Stomach (tissue), 9 donors: ENCODE measurements around the gene MICAL2. TPM values are rescaled to one million over a fixed set of nuclear protein-coding genes. Genes with fewer than 3 reads are reported as not detected.

Experiments
- DNase-seq, 2 donors: peaks; one replicate each; pipeline versions ENCODE4 v3.0.0 to v3.0.0-alpha.2; 2013 to 2019
- H3K27ac ChIP-seq, 5 donors: fragments of 200-600 bp in 4 of 5; sonication (generic) in 4 of 5; one replicate each; pipeline ENCODE4 v1.5.1; 2013 to 2019; ENCODE audit warnings: mild to moderate bottlenecking in 1 of 5, moderate library complexity in 1 of 5
- H3K27me3 ChIP-seq, 3 donors: fragments of 200-600 bp; sonication (generic); one replicate each; pipeline ENCODE4 v1.5.1; 2017 to 2019; ENCODE audit warnings: mixed run types in 1 of 3
- H3K36me3 ChIP-seq, 4 donors: fragments of 200-600 bp; sonication (generic); 1 replicate in 3 of 4; 2 replicates in 1 of 4; pipeline ENCODE4 v1.5.1; 2016 to 2019
- H3K4me1 ChIP-seq, 4 donors: fragments of 200-600 bp; sonication (generic); one replicate each; pipeline ENCODE4 v1.5.1; 2016 to 2019
- H3K4me3 ChIP-seq, 4 donors: fragments of 200-600 bp; sonication (generic) in 3 of 4; one replicate each; pipeline ENCODE4 v1.5.1; 2016 to 2019; ENCODE audit warnings: mild to moderate bottlenecking in 1 of 4
- H3K9me3 ChIP-seq, 4 donors: fragments of 200-600 bp; sonication (generic); one replicate each; pipeline ENCODE4 v1.5.1; 2016 to 2019
- EP300 ChIP-seq: sonication (generic); formaldehyde crosslinking; IDR thresholded peaks from one replicate; pipeline ENCODE4 v1.6.1; 2017; ENCODE audit warnings: antibody characterized with exemption
- POLR2A ChIP-seq, 4 donors: fragments of 450-650 bp; IDR thresholded peaks; one replicate each; pipeline ENCODE4 v1.6.1; 2016; ENCODE audit warnings: antibody characterized with exemption in 4 of 4, control low read depth in 2 of 4, mild to moderate bottlenecking in 1 of 4, moderate library complexity in 1 of 4
- POLR2AphosphoS5 ChIP-seq, 3 donors: sonication (generic); formaldehyde crosslinking; IDR thresholded peaks; one replicate each; pipeline ENCODE4 v1.6.1; 2016; ENCODE audit warnings: antibody characterized with exemption in 3 of 3
- WGBS, 5 donors: extraction: QIAGEN DNeasy Blood & Tissue Kit in 3 of 5; methylation state at CpG; one replicate each; pipeline versions ENCODE4 v1.1.5 to v1.1.7; 2013 to 2018; 5-methylcytosine and 5-hydroxymethylcytosine counted together
- intact Hi-C: fragments of 100-400 bp; cut with DNase I; formaldehyde crosslinking; loops from one replicate; pipeline ENCODE4 v1.15.1; 2023; ENCODE audit warnings: low total_unique reads
- polyA plus RNA-seq, 3 donors: library from polyadenylated mRNA; stranded (reverse); fragments of 200-250 nt; gene quantifications; one replicate each; pipeline ENCODE4 v1.2.3, GENCODE V29; 2013
- total RNA-seq, 5 donors: library from RNA; depleted of rRNA; stranded (reverse); fragments of >200 nt; gene quantifications; one replicate each; pipeline versions ENCODE4 v1.1.0 to v1.2.3, GENCODE V29; 2014 to 2016
- TF ChIP-seq, protein P1 (sequence below), 7 experiments: fragments of 450-650 bp in 4 of 7; fragments of 200-600 bp in 3 of 7; sonication (generic) in 3 of 7; IDR thresholded peaks; one replicate each; pipeline ENCODE4 v1.5.1; 2016 to 2019; ENCODE audit warnings: antibody characterized with exemption in 7 of 7, control low read depth in 2 of 7, mild to moderate bottlenecking in 1 of 7
- donor health status: healthy with polysubstance abuse.
- donor health status: Bipolar disorder and iron deficiency.
- donor health status: healthy.

MICAL2 gene
- total and polyA plus RNA-seq, 8 donors: 11.2 to 165 (median 83.3) TPM

DNA sequence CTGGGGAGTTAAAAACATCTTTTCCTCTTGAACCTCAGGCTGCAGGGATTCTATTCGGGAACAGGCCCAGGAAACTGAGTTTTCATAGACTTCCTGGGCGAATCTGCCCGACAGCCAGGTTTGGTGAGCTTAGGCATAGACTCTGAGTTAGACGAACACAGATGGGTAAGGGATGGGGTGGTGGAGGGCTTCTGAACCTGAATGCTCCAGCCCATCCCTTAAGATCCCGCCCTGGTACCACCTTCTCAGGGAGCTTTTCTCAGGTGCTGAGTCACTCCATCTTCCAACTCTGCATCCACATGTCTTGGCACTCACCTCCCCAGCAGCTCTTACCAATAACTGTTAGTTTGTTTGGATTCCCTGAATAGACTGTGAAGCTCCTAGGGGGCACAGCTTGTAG is 37.4 kb downstream of the MICAL2 start:
- peaks cover 17 to 39% (median 24%) of the 10 kb centered on the region in 4 donors for H3K4me1 ChIP-seq
- no peaks in the 10 kb centered on the region for H3K9me3 ChIP-seq
- 79 to 96% (median 81%) methylated on average over 5 of the region's 5 CpGs for WGBS, 5 donors
- TF ChIP-seq POLR2A (IDR thresholded peaks at IDR 0.05) (no peak), POLR2AphosphoS5 (IDR thresholded peaks at IDR 0.05) (no peak), EP300 (no peak)
- TF ChIP-seq, protein P1, sequence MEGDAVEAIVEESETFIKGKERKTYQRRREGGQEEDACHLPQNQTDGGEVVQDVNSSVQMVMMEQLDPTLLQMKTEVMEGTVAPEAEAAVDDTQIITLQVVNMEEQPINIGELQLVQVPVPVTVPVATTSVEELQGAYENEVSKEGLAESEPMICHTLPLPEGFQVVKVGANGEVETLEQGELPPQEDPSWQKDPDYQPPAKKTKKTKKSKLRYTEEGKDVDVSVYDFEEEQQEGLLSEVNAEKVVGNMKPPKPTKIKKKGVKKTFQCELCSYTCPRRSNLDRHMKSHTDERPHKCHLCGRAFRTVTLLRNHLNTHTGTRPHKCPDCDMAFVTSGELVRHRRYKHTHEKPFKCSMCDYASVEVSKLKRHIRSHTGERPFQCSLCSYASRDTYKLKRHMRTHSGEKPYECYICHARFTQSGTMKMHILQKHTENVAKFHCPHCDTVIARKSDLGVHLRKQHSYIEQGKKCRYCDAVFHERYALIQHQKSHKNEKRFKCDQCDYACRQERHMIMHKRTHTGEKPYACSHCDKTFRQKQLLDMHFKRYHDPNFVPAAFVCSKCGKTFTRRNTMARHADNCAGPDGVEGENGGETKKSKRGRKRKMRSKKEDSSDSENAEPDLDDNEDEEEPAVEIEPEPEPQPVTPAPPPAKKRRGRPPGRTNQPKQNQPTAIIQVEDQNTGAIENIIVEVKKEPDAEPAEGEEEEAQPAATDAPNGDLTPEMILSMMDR (IDR thresholded peaks at IDR 0.05): no peak
- no peak for DNase-seq
- intact Hi-C loops: no loop called here
- H3K36me3 ChIP-seq: peaks cover 0 to 5% (median 2%) of the 10 kb centered on the region in 4 donors
- no peak overlapping the region for H3K27ac ChIP-seq
- H3K4me3 ChIP-seq: no peak overlapping the region
- H3K27me3 ChIP-seq: no peaks in the 10 kb centered on the region

DNA sequence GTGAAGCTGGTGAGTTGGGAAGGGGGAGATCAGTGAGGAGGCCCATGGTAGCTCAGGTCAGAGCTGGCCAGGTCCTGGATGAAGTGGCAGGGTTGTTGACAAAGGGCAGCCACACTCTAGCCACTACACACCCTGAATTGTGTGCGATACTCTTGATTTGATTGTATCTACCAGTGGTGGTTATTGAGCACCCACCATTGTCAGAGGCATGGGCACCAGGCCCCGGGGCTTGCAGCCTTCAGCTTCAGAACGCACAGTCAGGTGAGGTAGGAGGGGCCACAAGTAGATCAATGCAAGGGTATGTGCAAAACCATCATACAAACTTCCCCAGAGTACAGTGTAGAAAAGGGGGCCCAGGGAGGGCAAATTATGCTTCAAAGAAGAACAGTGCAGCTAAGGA is 38.1 kb downstream of the MICAL2 start:
- Histone ChIP-seq H3K9me3 (no peaks in the 10 kb centered on the region), H3K4me1 (peaks cover 11 to 33% (median 17%) of the 10 kb centered on the region in 4 donors), H3K36me3 (peaks cover 5 to 11% (median 8%) of the 10 kb centered on the region in 4 donors), H3K4me3 (no peak overlapping the region), H3K27ac (no peak overlapping the region), H3K27me3 (no peaks in the 10 kb centered on the region)
- TF ChIP-seq, protein P1 (IDR thresholded peaks at IDR 0.05): no peak
- no peak for TF ChIP-seq POLR2A (IDR thresholded peaks at IDR 0.05)
- intact Hi-C loops: no loop called here
- no peak for DNase-seq
- 86 to 98% (median 93%) methylated on average over 3 of the region's 3 CpGs for WGBS, 5 donors

DNA sequence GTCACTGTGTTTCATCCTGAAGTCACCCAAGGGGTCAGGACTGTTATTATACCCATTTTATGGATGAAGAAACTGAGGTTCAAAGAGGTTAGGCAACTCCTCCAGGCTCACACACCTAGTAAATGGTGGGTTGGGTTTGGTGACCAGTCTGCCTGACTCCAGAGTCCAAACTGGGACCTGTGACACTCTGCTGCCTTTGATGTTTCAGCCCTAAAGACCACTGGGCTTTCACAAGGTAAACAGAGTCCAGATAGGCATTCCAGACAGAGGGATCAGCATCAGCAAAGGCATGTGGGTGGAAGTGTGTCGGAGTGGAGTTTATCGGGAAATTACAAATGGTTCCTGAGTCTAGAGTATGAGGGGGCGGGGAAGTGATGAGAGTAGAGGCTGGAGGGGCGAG is 38.5 kb downstream of the MICAL2 start:
- Histone ChIP-seq H3K36me3 (peaks cover 5 to 15% (median 12%) of the 10 kb centered on the region in 4 donors), H3K27me3 (no peaks in the 10 kb centered on the region), H3K27ac (no peak overlapping the region), H3K9me3 (no peaks in the 10 kb centered on the region), H3K4me3 (no peak overlapping the region), H3K4me1 (peaks cover 6 to 28% (median 13%) of the 10 kb centered on the region in 4 donors)
- TF ChIP-seq EP300 (no peak), POLR2A (IDR thresholded peaks at IDR 0.05) (no peak), POLR2AphosphoS5 (IDR thresholded peaks at IDR 0.05) (no peak)
- TF ChIP-seq, protein P1 (IDR thresholded peaks at IDR 0.05): no peak
- 88 to 95% (median 91%) methylated on average over 4 of the region's 4 CpGs for WGBS, 5 donors
- no peak for DNase-seq
- intact Hi-C loops: no loop called here

- intact Hi-C loops: no loop called here
- no peak for DNase-seq
These were observed 39.4 kb downstream of the MICAL2 start for GRCh38 chr11:12149672-12150225.

DNA sequence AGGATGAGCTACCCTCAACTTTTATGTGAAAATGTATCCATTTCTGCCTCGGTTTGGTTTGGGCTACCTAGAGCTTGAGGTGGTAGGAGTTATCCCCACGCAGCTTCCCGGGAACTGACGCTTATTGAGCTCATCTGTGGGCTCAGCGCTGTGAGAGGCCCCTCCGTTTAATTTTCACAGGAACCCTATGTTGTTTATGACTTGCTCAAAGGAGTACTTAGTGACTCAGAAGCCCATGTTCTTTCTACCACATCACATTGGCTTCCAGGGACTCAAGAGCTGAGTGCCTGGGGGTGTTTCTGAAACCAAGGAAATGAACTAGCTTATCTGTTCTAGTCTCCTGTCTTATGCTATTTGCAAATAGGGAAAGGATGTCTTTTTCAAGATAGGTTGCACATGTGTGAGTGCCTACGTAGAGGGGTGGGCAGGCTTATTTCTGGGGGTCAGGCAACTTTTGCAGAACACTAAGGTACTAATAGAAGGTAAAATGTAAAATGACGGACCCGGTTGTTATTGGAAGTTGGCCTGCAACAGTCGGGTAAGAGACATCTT is 40.5 kb downstream of the MICAL2 start:
- Histone ChIP-seq H3K36me3 (peaks cover 5 to 23% (median 19%) of the 10 kb centered on the region in 4 donors), H3K9me3 (no peaks in the 10 kb centered on the region), H3K27me3 (no peaks in the 10 kb centered on the region), H3K4me1 (peaks cover 0 to 19% (median 5%) of the 10 kb centered on the region in 4 donors), H3K4me3 (no peak overlapping the region), H3K27ac (peak overlapping the region in 2 of 5 donors; percentile 24 to 50)
- WGBS, 5 donors: 66 to 84% (median 82%) methylated on average over 10 of the region's 10 CpGs
- DNase-seq: no peak
- intact Hi-C loops: no loop called here
- TF ChIP-seq POLR2AphosphoS5 (IDR thresholded peaks at IDR 0.05) (no peak), POLR2A (IDR thresholded peaks at IDR 0.05) (no peak), EP300 (no peak)
- TF ChIP-seq, protein P1 (IDR thresholded peaks at IDR 0.05): no peak

More at GRCh38 chr11:12149672-12150225, 39.4 kb downstream of the MICAL2 start:
- peak overlapping the region in 1 of 5 donors; percentile 10 for H3K27ac ChIP-seq
- peaks cover 0 to 20% (median 7%) of the 10 kb centered on the region in 4 donors for H3K4me1 ChIP-seq
- H3K4me3 ChIP-seq: no peak overlapping the region
- no peaks in the 10 kb centered on the region for H3K9me3 ChIP-seq
- TF ChIP-seq POLR2AphosphoS5 (IDR thresholded peaks at IDR 0.05): no peak
- TF ChIP-seq EP300: no peak
- H3K27me3 ChIP-seq: no peaks in the 10 kb centered on the region
- peaks cover 5 to 24% (median 16%) of the 10 kb centered on the region in 4 donors for H3K36me3 ChIP-seq
- 79 to 87% (median 84%) methylated on average over 6 of the region's 6 CpGs for WGBS, 5 donors
